ENCODE measurements around the gene NHERF1. TPM values are rescaled to one million over a fixed set of nuclear protein-coding genes. Genes with fewer than 3 reads are reported as not detected.

Gene NHERF1
- total RNA-seq, 2 experiments from 2014 or later, result 73.2 to 116 TPM

DNA sequence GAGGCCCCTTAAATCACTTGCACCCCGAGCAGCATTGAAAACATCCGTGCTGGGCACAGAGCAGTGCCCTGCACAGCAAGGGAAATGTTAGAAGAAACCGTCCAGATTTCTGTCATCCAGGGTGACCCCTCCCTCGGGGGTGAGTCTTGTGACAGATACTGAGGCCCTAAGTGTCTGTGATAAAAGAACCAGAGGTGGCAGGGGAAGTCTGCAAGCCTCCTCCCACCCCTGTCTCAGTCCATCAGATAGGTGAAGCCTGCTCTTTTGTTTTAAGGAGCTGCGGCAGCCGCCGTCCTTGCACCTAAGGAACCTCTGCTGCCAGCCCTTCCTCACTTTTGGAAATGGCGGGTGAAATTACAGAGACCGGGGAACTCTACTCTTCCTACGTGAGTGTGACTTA is 28.6 kb downstream of the NHERF1 start:
- no TSS peak for BruUV-seq (replicated peaks)

DNA sequence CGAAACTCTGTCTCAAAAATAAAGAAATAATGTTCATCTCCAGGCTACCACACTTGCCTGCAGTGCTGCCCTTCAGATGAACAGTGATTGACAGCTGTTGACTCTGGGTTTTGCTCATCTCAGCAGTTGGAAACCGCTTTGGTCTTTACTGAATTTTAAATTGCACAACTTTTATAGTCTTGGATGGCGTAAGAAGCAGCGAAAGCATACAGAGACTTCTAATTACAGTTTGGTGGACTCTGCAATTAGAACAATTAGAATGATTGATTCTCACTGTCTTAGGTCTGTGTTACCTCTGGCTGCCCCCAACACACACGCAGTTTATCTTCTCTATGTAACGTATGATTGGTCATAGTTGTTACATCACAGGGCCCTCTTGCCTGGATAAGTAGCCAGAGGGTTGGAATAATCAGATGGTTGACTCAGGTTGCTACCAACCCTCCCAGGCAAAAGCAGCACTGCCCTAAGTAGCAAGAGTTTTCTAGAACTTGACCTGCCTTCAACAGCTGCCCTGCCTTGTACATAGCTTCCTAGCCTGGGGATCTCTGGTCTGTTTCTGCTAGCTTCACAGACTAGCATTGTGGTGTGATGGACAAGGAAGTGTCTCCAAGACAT is 29.6 kb downstream of the NHERF1 start:
- POLR2A ChIA-PET, result interaction anchor here (0.6 to 2.0 kb wide), 3 partner anchors 27 to 58 kb away, joined by 5 to 8 read pairs (median 7); no protein-coding TSS in a partner anchor
- Histone ChIP-seq H3K36me3 (ENCODE audit: insufficient read depth, low read length) (peaks cover 11% of the 10 kb centered on the region), H2AFZ (ENCODE audit: low read length) (no peak overlapping the region), H3K27ac (ENCODE audit: low read depth, low read length, poor library complexity, severe bottlenecking) (no peak overlapping the region), H4K20me1 (ENCODE audit: insufficient read depth, low read length) (no peaks in the 10 kb centered on the region; the same call in 1 of the 2 replicates), H3K79me2 (ENCODE audit: insufficient read depth, low read depth, low read length) (peaks cover 18% of the 10 kb centered on the region), H3K4me2 (ENCODE audit: low read length) (no peak overlapping the region), H3K4me1 (ENCODE audit: insufficient read depth, low read length, poor library complexity, severe bottlenecking) (peaks cover 26% of the 10 kb centered on the region), H3K9me3 (ENCODE audit: low read length) (no peaks in the 10 kb centered on the region), H3K4me3 (ENCODE audit: low read depth, low read length, poor library complexity, severe bottlenecking) (no peak overlapping the region), H3K9me2 (ENCODE audit: insufficient read depth, low read length) (no peaks in the 10 kb centered on the region)
- TF ChIP-seq, protein P1, sequence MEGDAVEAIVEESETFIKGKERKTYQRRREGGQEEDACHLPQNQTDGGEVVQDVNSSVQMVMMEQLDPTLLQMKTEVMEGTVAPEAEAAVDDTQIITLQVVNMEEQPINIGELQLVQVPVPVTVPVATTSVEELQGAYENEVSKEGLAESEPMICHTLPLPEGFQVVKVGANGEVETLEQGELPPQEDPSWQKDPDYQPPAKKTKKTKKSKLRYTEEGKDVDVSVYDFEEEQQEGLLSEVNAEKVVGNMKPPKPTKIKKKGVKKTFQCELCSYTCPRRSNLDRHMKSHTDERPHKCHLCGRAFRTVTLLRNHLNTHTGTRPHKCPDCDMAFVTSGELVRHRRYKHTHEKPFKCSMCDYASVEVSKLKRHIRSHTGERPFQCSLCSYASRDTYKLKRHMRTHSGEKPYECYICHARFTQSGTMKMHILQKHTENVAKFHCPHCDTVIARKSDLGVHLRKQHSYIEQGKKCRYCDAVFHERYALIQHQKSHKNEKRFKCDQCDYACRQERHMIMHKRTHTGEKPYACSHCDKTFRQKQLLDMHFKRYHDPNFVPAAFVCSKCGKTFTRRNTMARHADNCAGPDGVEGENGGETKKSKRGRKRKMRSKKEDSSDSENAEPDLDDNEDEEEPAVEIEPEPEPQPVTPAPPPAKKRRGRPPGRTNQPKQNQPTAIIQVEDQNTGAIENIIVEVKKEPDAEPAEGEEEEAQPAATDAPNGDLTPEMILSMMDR (conservative IDR thresholded peaks at IDR 0.05; ENCODE audit: low read length), result no peak
- no TSS peak for BruUV-seq (replicated peaks)
- CTCF ChIA-PET (ENCODE audit: unreplicated experiment), result no interaction called here
- intact Hi-C loops (cut with micrococcal nuclease; ENCODE audit: unreplicated experiment), result no loop called here
- no peak for DNase-seq (ENCODE audit: low spot score)

More for the DNA sequence above, 28.6 kb downstream of the NHERF1 start:
- TF ChIP-seq, protein P1 (conservative IDR thresholded peaks at IDR 0.05; ENCODE audit: low read length), result no peak
- no peak for TF ChIP-seq EZH2phosphoT487 (IDR thresholded peaks at IDR 0.05; ENCODE audit: borderline replicate concordance, low read depth, low read length)
- Histone ChIP-seq H3K9me3 (ENCODE audit: low read length) (no peaks in the 10 kb centered on the region), H3K4me2 (ENCODE audit: low read length) (peak overlapping the region; percentile 96), H3K4me1 (ENCODE audit: insufficient read depth, low read length, poor library complexity, severe bottlenecking) (peaks cover 26% of the 10 kb centered on the region), H3K27ac (ENCODE audit: low read depth, low read length, poor library complexity, severe bottlenecking) (no peak overlapping the region), H3K4me3 (ENCODE audit: low read depth, low read length, poor library complexity, severe bottlenecking) (peak overlapping the region; percentile 75), H2AFZ (ENCODE audit: low read length) (no peak overlapping the region), H4K20me1 (ENCODE audit: insufficient read depth, low read length) (no peaks in the 10 kb centered on the region; the same call in 1 of the 2 replicates), H3K9me2 (ENCODE audit: insufficient read depth, low read length) (no peaks in the 10 kb centered on the region), H3K79me2 (ENCODE audit: insufficient read depth, low read depth, low read length) (peaks cover 18% of the 10 kb centered on the region), H3K36me3 (ENCODE audit: insufficient read depth, low read length) (peaks cover 21% of the 10 kb centered on the region)
- ChIA-PET POLR2A (interaction anchor here (0.5 to 4.4 kb wide), 14 partner anchors 14 to 236 kb away, joined by 3 to 19 read pairs (median 5); partner anchors contain the start of genes FDXR and MRPL58), CTCF (ENCODE audit: unreplicated experiment) (interaction anchor here (0.8 to 1.8 kb wide), 5 partner anchors 21 to 39 kb away, joined by 3 to 10 read pairs (median 3); no protein-coding TSS in a partner anchor)
- intact Hi-C loops (cut with micrococcal nuclease; ENCODE audit: unreplicated experiment), result loop anchor here (1.0 kb wide), 1 partner anchor 29 kb away; the partner anchor contains the start of gene NHERF1
- DNase-seq (ENCODE audit: low spot score), result no peak

DNA sequence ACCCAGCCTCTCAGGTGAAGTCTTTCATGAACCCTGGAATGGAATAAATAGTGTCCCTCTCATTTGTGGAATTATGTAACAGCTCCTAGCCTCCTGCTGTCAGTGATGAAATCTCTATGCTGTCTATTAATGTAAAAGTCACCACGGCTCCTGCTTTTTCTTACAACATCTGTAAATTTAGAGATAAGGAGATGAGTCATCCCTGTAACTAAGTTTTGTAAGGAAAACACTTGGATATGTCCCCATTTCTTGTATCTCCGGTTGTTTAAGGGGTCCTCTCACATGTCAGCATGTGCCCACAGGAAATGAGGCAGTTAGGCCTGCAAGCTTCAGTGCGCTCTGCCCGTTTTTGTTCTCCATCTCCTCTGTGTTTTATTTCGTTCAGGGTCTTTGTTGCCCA is 30.5 kb downstream of the NHERF1 start:
- Histone ChIP-seq H2AFZ (ENCODE audit: low read length) (no peak overlapping the region), H3K4me1 (ENCODE audit: insufficient read depth, low read length, poor library complexity, severe bottlenecking) (peaks cover 35% of the 10 kb centered on the region), H3K4me2 (ENCODE audit: low read length) (no peak overlapping the region), H4K20me1 (ENCODE audit: insufficient read depth, low read length) (no peaks in the 10 kb centered on the region; the same call in 1 of the 2 replicates), H3K4me3 (ENCODE audit: low read depth, low read length, poor library complexity, severe bottlenecking) (no peak overlapping the region), H3K9me3 (ENCODE audit: low read length) (no peaks in the 10 kb centered on the region), H3K36me3 (ENCODE audit: insufficient read depth, low read length) (peaks cover 1% of the 10 kb centered on the region; the same call in 1 of the 2 replicates), H3K79me2 (ENCODE audit: insufficient read depth, low read depth, low read length) (peaks cover 18% of the 10 kb centered on the region), H3K9me2 (ENCODE audit: insufficient read depth, low read length) (no peaks in the 10 kb centered on the region), H3K27ac (ENCODE audit: low read depth, low read length, poor library complexity, severe bottlenecking) (no peak overlapping the region)
- no TSS peak for BruUV-seq (replicated peaks)
- no peak for TF ChIP-seq EZH2phosphoT487 (IDR thresholded peaks at IDR 0.05; ENCODE audit: borderline replicate concordance, low read depth, low read length)
- TF ChIP-seq, protein P1 (conservative IDR thresholded peaks at IDR 0.05; ENCODE audit: low read length), result no peak
- ChIA-PET POLR2A (interaction anchor here (0.6 to 2.0 kb wide), 6 partner anchors 36 to 256 kb away, joined by 3 to 13 read pairs (median 4); partner anchors contain the start of gene RAB37), CTCF (ENCODE audit: unreplicated experiment) (no interaction called here)
- intact Hi-C loops (cut with micrococcal nuclease; ENCODE audit: unreplicated experiment), result no loop called here
- DNase-seq (ENCODE audit: low spot score), result no peak

Data from OCI-LY7 (cell line).